COR-L47 (cell line): ENCODE measurements around the gene RTKN.

Experiments used
- DNase-seq: peaks from one replicate; lab custom pipeline; 2025; lab: John Stamatoyannopoulos, UW

The RTKN gene

GRCh38 chr2:74375838-74376237, 65.9 kb downstream of the RTKN start:
- no peak for DNase-seq
